B cell (primary cell): Measurements from ENCODE around the gene SLC25A21.

Source experiments
- CTCF ChIP-seq: fragments of 200-600 bp; IDR thresholded peaks from one replicate; pipeline ENCODE4 v1.8.0; 2022; ENCODE audit warnings: antibody characterized with exemption, mild to moderate bottlenecking
- EZH2 ChIP-seq: IDR thresholded peaks from 2 replicates; pipeline ENCODE4 v1.6.1; 2012; ENCODE audit warnings: borderline replicate concordance, low read depth, mild to moderate bottlenecking, moderate library complexity, low read length; ENCODE audit not compliant: insufficient read depth, poor library complexity, severe bottlenecking

GRCh38 chr14:36647824-36648753, 524.3 kb downstream of the SLC25A21 start:
- TF ChIP-seq CTCF (no peak), EZH2 (no peak)
